HG02970 (cell line): ENCODE results near the gene ADORA1.

ENCODE experiments used
- ATAC-seq: cut with Tn5 transposase; IDR thresholded peaks from one replicate; pipeline ENCODE4 v1.9.1; 2021; ENCODE audit warnings: mild to moderate bottlenecking, moderate library complexity, moderate number of reproducible peaks; ENCODE audit not compliant: unreplicated experiment, low FRiP score

The ADORA1 gene

GRCh38 chr1:203138066-203138465 is 10.5 kb downstream of the ADORA1 start:
- no peak for ATAC-seq

- no peak for ATAC-seq
Observed at GRCh38 chr1:203139976-203140475, 12.5 kb downstream of the ADORA1 start.

GRCh38 chr1:203140743-203141520 is 13.4 kb downstream of the ADORA1 start:
- ATAC-seq = no peak

GRCh38 chr1:203142124-203142523 is 14.6 kb downstream of the ADORA1 start:
- no peak for ATAC-seq

GRCh38 chr1:203142684-203143408 is 15.3 kb downstream of the ADORA1 start:
- no peak for ATAC-seq

GRCh38 chr1:203143641-203144040 is 16.1 kb downstream of the ADORA1 start:
- no peak for ATAC-seq

- ATAC-seq = no peak
Observed at GRCh38 chr1:203144661-203145060, 17.1 kb downstream of the ADORA1 start.

- ATAC-seq = no peak
Observed at GRCh38 chr1:203145321-203146041, 18.0 kb downstream of the ADORA1 start.

GRCh38 chr1:203146042-203146369 is 18.5 kb downstream of the ADORA1 start:
- ATAC-seq = no peak

- ATAC-seq = no peak
Observed at GRCh38 chr1:203146537-203146936, 19.0 kb downstream of the ADORA1 start.

GRCh38 chr1:203147376-203147775 is 19.9 kb downstream of the ADORA1 start:
- ATAC-seq = no peak

- ATAC-seq = no peak
Observed at GRCh38 chr1:203148127-203148526, 20.6 kb downstream of the ADORA1 start.

GRCh38 chr1:203148579-203148978 is 21.1 kb downstream of the ADORA1 start:
- ATAC-seq = no peak

GRCh38 chr1:203149188-203149840 is 21.8 kb downstream of the ADORA1 start:
- no peak for ATAC-seq

GRCh38 chr1:203150511-203151297 is 23.2 kb downstream of the ADORA1 start:
- no peak for ATAC-seq

GRCh38 chr1:203151362-203152157 is 24.0 kb downstream of the ADORA1 start:
- no peak for ATAC-seq

GRCh38 chr1:203152158-203153034 is 24.9 kb downstream of the ADORA1 start:
- no peak for ATAC-seq
